Small intestine (tissue), 7 donors: ENCODE measurements around the gene IL12A. TPM values are rescaled to one million over a fixed set of nuclear protein-coding genes. Genes with fewer than 3 reads are reported as not detected.

ENCODE experiments used
- DNase-seq, 2 donors: peaks; one replicate each; pipeline versions ENCODE4 v3.0.0 to v3.0.0-alpha.2; 2013
- FAIRE-seq: peaks from 2 replicates; lab custom pipeline; 2012; peaks lifted over from hg19 to GRCh38; lab: Jason Lieb, UNC
- H3K27ac ChIP-seq, 3 donors: one replicate each; pipeline ENCODE4 v1.5.1; 2013; ENCODE audit warnings: low read length in 2 of 3, mild to moderate bottlenecking in 2 of 3, control low read depth in 1 of 3, inconsistent platforms in 1 of 3, low read depth in 1 of 3, moderate library complexity in 1 of 3
- H3K27me3 ChIP-seq, 3 donors: one replicate each; pipeline ENCODE4 v1.6.1; 2013; ENCODE audit warnings: low read length in 3 of 3, inconsistent platforms in 1 of 3; ENCODE audit not compliant: control insufficient read depth in 3 of 3, insufficient read depth in 3 of 3
- H3K36me3 ChIP-seq, 3 donors: one replicate each; pipeline ENCODE4 v1.6.1; 2013; ENCODE audit warnings: low read length in 3 of 3, inconsistent platforms in 1 of 3, low read depth in 1 of 3, mild to moderate bottlenecking in 1 of 3, moderate library complexity in 1 of 3; ENCODE audit not compliant: control insufficient read depth in 3 of 3, insufficient read depth in 2 of 3
- H3K4me1 ChIP-seq, 3 donors: one replicate each; pipeline ENCODE4 v1.6.1; 2013; ENCODE audit warnings: low read length in 2 of 3, inconsistent platforms in 1 of 3, low read depth in 1 of 3, mild to moderate bottlenecking in 1 of 3, moderate library complexity in 1 of 3; ENCODE audit not compliant: control insufficient read depth in 3 of 3, insufficient read depth in 2 of 3
- H3K4me3 ChIP-seq, 3 donors: one replicate each; pipeline ENCODE4 v1.5.1; 2013; ENCODE audit warnings: low read length in 3 of 3, control low read depth in 1 of 3, inconsistent platforms in 1 of 3, low read depth in 1 of 3, mild to moderate bottlenecking in 1 of 3, moderate library complexity in 1 of 3
- H3K9me3 ChIP-seq, 2 donors: one replicate each; pipeline ENCODE4 v1.6.1; 2013; ENCODE audit warnings: low read depth in 1 of 2, low read length in 1 of 2; ENCODE audit not compliant: control insufficient read depth in 2 of 2, insufficient read depth in 1 of 2
- WGBS, 3 donors: extraction: QIAGEN DNeasy Blood & Tissue Kit; methylation state at CpG; one replicate each; pipeline ENCODE4 v1.1.7; 2013; 5-methylcytosine and 5-hydroxymethylcytosine counted together
- polyA plus RNA-seq, 4 donors: library from polyadenylated mRNA; stranded (reverse) in 3 of 4; unstranded in 1 of 4; fragments of 200-250 nt in 3 of 4; fragments of 120-200 nt in 1 of 4; gene quantifications; one replicate each; pipeline versions ENCODE4 v1.2.1 to v1.2.3, GENCODE V29; 2013
- donor health status: healthy with polysubstance abuse.
- donor health status: control.
- donor health status: control.
- donor health status: Bipolar disorder and iron deficiency.
- donor health status: healthy.

The IL12A gene
- polyA plus RNA-seq, 4 donors, result 0.46 to 2.7 TPM; not detected in 2

DNA sequence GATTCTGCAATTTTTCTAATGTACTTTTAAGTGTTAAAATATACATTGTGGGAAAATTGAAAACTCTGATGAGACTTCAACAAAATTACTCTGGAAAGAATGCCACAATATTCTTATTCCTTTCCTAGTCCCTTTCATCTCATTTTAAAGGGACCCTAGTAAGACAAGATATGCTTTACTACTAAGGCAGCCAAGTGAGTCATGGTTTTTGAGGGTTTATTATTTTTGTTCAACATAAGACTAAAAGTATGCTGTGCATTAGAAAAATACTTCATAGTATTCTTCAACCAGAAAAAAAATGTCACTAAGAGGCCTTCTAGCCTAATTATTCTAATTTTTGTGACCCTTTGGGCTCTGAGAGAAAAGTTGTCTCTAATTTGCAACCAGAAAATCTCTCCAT is 7.4 kb downstream of the IL12A start:
- no peaks in the 10 kb centered on the region for H3K36me3 ChIP-seq
- H3K27ac ChIP-seq, result no peak overlapping the region
- no peaks in the 10 kb centered on the region for H3K27me3 ChIP-seq
- H3K4me3 ChIP-seq, result no peak overlapping the region
- H3K4me1 ChIP-seq, result no peaks in the 10 kb centered on the region
- no peak for FAIRE-seq
- peaks cover 0 to 6% of the 10 kb centered on the region in 2 donors for H3K9me3 ChIP-seq
- DNase-seq, result no peak

DNA sequence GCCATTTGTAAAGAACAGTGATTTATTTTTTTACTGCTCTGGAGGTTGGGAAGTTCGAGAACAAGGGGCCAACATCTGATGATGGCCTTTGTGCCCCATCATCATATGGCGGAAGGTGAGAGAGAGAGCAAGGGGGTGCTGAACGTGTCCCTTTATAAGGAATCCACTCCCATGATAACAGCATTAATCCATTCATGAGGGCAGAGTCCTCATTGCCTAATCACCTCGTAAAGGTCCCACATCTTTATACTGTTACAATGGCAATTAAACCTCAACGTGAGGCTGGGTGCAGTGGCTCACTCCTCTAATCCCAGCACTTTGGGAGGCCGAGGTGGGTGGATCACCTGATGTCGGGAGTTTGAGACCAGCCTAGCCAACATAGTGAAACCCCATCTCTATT is 8.3 kb downstream of the IL12A start:
- WGBS, 3 donors, result 16 to 69% (median 41%) methylated on average over 7 of the region's 7 CpGs
- H3K4me3 ChIP-seq, result no peak overlapping the region
- no peaks in the 10 kb centered on the region for H3K4me1 ChIP-seq
- no peaks in the 10 kb centered on the region for H3K27me3 ChIP-seq
- no peaks in the 10 kb centered on the region for H3K36me3 ChIP-seq
- peak overlapping the region in 1 of 3 donors; percentile 10 for H3K27ac ChIP-seq
- FAIRE-seq (no peak), DNase-seq (peak; percentile 76 to 82)
- H3K9me3 ChIP-seq, result no peaks in the 10 kb centered on the region

DNA sequence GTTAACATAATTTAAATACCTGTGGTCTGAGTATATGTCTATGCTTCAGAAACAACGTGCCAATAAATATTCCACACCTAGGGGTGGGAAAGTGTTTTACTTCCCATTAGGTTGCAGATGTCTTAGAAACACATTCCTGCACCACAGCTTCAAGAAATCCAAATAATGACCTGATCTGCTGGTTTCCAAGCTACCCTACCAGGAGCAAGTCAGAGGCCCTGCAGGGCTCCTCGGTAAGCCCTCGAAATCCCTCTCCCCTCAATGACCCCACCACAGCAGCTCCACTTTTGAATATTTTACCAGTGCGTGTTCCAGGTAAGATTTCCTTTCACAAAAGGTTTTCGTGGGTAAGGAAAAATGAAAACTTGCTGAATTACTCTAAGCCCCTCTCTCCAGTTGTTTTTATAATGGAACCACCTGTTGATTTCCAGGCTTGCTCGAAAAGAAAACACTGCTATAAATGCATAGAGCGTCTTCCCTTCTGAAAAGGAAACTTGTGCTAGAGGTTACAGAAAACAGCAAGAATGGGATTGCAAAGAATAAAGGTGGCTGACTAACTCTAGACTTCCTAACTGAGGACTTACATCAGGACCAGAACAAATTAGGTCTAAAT is 12.6 kb downstream of the IL12A start:
- Histone ChIP-seq H3K27me3 (no peaks in the 10 kb centered on the region), H3K27ac (no peak overlapping the region), H3K36me3 (no peaks in the 10 kb centered on the region), H3K4me3 (no peak overlapping the region), H3K4me1 (no peaks in the 10 kb centered on the region), H3K9me3 (no peaks in the 10 kb centered on the region)
- 82 to 87% (median 85%) methylated on average over 7 of the region's 7 CpGs for WGBS, 3 donors
- no peak for DNase-seq
- no peak for FAIRE-seq

DNA sequence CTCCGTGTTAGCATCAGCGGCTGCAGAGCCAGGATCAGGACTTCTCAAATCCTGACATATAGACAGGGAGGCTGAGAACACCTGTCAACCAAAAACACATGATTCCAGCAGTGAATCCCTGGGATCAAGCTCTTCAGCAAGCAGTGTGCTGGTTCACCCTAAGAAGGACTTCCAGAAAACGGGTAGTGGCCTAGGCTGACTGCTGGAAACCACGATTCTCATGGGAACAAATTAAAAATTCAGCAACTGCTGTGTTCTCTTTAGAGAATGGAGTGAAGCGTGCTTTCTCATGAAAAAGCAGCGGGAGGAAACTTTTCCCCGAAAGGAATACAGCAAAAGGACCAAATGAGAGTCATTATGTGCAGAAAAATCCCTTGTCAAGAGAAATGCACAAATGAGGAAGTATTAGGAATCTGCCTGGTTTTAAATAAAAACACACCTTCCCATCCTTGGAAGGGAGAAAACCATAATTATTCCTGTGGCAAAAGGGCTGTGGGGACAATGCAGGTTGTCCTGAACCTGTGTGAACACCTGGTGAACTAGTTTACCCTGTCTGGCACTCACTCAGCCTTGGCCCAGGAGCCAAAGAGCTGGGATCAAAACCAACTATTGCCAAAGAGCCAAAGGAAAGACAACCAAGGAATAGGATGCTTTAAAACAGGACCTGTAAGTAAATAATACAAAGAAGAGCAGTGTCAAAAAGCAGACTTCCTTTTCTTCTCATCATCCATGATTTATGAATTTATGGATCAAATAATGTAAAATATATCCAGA is 13.4 kb downstream of the IL12A start:
- no peak overlapping the region for H3K27ac ChIP-seq

DNA sequence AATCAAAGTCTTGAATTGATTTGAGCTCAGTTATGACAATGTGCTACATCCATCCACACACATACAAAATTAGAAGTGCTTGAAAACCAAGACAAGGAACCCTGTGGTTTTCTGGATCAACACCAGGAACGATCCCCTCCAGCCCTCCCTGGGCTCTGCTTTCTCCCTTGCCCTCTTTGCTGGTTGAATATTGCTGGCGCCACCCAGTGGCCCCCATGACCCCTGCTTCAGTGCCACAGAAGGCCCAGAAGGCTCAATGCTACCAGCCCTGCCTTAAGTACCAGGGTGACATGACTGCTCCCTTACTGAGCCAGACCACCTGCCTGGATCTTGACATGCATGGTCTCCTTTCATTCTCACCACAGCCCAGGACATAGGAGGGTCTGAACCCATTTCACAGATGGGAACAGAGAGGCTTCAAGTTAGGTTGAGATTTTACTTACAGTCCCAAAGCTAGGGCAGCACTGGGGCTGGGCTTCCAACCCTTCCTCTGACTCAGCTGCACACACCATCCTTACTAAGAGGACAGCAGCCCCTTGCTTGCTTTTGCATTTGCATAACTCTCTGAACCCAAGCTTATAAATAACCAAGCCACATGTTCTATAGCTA is 15.0 kb downstream of the IL12A start:
- WGBS, 3 donors, result 0 to 9% (median 6%) methylated on average over 1 to 2 of the region's 2 CpGs
- Histone ChIP-seq H3K9me3 (no peaks in the 10 kb centered on the region), H3K4me3 (no peak overlapping the region), H3K4me1 (no peaks in the 10 kb centered on the region), H3K27me3 (no peaks in the 10 kb centered on the region), H3K27ac (no peak overlapping the region), H3K36me3 (no peaks in the 10 kb centered on the region)
- FAIRE-seq, result no peak
- peak; percentile 46 to 68 for DNase-seq

More for the DNA sequence above, 13.4 kb downstream of the IL12A start:
- no peaks in the 10 kb centered on the region for H3K36me3 ChIP-seq
- 91 to 95% (median 92%) methylated on average over 7 of the region's 7 CpGs for WGBS, 3 donors
- DNase-seq (no peak), FAIRE-seq (no peak)
- no peaks in the 10 kb centered on the region for H3K9me3 ChIP-seq
- no peaks in the 10 kb centered on the region for H3K4me1 ChIP-seq
- no peak overlapping the region for H3K4me3 ChIP-seq
- H3K27me3 ChIP-seq, result no peaks in the 10 kb centered on the region

DNA sequence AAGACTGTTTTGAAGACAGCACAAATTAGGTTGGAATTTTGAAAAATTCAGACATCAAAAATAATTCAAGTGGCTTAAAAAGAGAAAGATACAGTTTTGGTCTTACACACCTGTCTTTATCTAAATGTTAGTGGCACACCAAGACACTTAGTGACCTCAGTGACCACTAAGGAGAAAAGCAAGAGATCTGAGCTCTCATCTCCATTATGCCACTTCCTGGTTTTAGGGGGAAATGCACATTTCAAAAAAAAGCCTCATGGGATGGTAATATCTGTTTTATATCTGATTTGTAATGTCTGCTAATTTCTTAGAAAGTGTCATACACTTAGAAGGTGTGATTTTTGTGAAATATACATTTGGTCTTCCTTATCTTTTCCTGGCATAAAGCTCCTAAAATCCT is 16.4 kb downstream of the IL12A start:
- no peaks in the 10 kb centered on the region for H3K4me1 ChIP-seq
- no peaks in the 10 kb centered on the region for H3K9me3 ChIP-seq
- no peak overlapping the region for H3K4me3 ChIP-seq
- H3K27me3 ChIP-seq, result no peaks in the 10 kb centered on the region
- no peaks in the 10 kb centered on the region for H3K36me3 ChIP-seq
- DNase-seq, result no peak
- no peak overlapping the region for H3K27ac ChIP-seq
- FAIRE-seq, result no peak

DNA sequence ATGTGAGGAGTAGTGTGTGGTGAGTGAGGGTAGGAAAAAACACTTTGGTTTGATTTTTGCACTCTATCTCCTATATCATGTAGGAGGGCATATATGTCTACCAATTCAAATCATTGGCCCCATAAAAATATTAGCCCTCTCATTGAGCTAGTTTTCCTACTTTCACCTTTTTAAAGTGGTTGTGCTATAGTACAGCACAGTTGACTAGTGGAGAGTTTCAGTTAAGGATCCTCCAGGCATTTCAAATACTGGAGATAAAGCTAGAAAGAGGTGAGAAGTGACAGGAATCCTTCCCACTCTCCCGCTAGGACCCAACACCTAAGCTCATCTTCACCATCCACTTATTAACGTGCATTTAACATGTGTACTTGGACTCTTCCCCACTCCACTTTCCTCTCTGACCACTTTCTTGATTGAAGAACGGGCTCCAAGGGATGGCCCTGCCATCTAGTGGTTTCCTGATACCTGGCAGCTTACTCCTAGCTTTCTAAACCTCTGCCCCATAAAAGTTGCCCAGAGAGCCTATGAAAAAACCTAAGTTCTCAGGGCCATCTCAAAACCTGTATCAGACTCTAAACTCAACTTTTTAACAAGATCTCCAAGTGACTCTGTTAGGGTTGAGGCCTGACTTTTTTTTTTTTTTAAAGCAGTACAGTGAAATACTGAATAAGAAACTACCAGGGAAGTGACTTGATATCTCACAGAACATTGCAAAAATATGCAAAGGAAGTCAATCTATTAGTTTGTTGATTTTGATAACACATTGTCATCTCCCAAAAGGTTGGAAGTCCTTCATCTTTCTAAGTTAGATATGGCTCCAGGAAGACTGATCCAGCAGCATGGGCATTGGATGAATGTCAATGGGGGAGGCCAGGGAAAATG is 17.9 kb downstream of the IL12A start:
- no peak overlapping the region for H3K27ac ChIP-seq
- WGBS, 3 donors, result 16 to 21% (median 19%) methylated on average over 3 of the region's 3 CpGs
- H3K36me3 ChIP-seq, result no peaks in the 10 kb centered on the region
- no peak overlapping the region for H3K4me3 ChIP-seq
- no peaks in the 10 kb centered on the region for H3K27me3 ChIP-seq
- FAIRE-seq (no peak), DNase-seq (peak; percentile 67 to 73)
- no peaks in the 10 kb centered on the region for H3K4me1 ChIP-seq
- no peaks in the 10 kb centered on the region for H3K9me3 ChIP-seq

DNA sequence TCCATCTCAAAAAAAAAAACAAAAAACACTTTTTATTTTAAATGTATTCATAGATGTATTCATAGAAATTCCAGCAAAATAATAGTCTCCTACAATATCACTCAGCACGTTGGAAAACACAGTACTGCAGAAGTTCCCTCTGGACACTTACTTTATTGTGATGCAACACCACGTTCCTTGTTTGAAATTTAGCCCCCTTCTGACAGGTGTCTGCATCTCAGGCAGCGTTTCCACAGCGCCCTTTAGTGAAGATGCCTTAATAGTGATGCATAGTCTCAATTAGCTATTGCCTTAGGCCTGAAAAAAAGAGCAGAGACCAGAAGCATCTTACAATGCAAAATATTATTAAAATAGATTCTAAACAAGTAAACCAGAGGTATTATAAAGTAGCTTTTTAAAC is 20.3 kb downstream of the IL12A start:
- Histone ChIP-seq H3K4me1 (no peaks in the 10 kb centered on the region), H3K27ac (no peak overlapping the region), H3K36me3 (no peaks in the 10 kb centered on the region), H3K4me3 (no peak overlapping the region), H3K9me3 (no peaks in the 10 kb centered on the region), H3K27me3 (no peaks in the 10 kb centered on the region)
- FAIRE-seq, result no peak
- no peak for DNase-seq
- whole genome bisulfite sequencing, 3 donors, result 55 to 66% (median 63%) methylated on average over 4 of the region's 4 CpGs
